Measurements from ENCODE around the gene DUOXA2.
"Not testable (repeated sequence)": the region's sequence is repeated elsewhere in the genome, so short reads cannot be mapped to it uniquely, and the experiment has no call there.

GRCh38 chr15:45069942-45070360, 44.2 kb upstream of the DUOXA2 start:
- not testable (repeated sequence) for TF ChIP-seq CTCF (IDR thresholded peaks at IDR 0.05; ENCODE audit: insufficient read depth, low read depth, low read length); EZH2 (IDR thresholded peaks at IDR 0.05; ENCODE audit: insufficient read depth, low read length)

All from astrocyte (in vitro differentiated cells and primary cell).